DMS153 (cell line): ENCODE results near the gene BIK.

Experiments
- DNase-seq: peaks from one replicate; lab custom pipeline; 2025; lab: John Stamatoyannopoulos, UW

The BIK gene

GRCh38 chr22:43162412-43163150, 52.0 kb downstream of the BIK start:
- no peak for DNase-seq

- no peak for DNase-seq
Measured at GRCh38 chr22:43163241-43163795, 52.8 kb downstream of the BIK start.

DNA sequence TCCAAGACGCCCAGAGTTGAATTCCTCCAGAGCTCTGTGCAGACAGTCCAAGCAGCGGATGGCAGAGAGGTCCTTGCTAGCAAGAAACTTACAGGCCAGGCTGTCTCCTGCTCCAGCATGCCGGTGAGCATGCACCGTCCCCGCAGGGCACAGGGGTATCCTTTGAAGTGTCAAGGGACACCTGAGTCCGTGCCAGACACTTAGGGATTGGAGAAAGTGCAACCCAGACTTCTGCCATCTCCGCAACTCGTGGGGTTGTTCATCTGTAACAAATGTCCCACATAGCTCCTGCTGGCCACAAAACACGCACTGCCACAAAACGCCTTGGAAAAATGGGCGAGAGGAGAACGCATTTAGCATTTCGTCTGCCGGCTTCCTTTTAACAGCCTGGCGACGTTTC, 54.1 kb downstream of the BIK start:
- no peak for DNase-seq

DNA sequence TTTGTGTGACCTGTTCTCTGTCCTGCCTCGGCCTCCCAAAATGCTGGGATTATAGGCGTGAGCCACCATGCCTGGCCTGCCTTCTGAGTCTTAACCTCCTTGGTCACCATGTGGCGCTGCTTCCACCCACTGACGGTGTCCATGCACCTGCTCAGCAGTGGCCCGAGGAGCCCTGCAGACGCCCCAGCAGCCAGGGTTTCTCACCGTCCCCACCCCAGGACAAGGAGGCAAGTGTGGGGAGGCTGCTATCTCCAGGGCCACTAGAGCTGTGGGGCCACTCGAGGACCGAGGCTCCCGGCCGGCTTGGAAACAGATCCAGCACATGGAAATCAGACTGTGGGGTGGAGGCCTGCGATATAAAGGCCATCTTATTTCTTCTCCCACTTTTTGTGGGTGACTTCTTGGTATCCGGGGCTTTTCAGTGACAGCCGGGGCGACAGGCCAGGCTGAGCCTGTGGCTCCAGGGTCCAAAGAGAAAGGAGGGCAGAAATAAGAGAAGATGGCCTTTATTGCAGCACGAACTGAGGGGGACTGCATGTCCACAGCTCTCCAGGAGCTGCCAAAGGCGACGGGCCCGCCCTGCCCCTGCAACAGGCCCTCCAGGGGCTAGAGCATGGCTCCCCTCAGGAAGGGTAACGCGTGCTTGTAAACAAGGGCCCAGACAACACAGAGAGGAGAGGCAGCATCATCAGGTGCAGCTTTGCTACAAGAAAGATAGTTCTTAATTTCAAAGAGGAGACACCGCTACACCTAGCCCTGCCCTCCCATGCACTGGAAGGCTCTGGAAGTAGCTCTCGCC, 55.8 kb downstream of the BIK start:
- DNase-seq, result no peak

- DNase-seq, result no peak
Measured at GRCh38 chr22:43167001-43167589, 56.5 kb downstream of the BIK start.

- DNase-seq, result no peak
Measured at GRCh38 chr22:43168471-43169309, 58.1 kb downstream of the BIK start.

- DNase-seq, result no peak
Measured at GRCh38 chr22:43169310-43170130, 59.0 kb downstream of the BIK start.

- DNase-seq, result no peak
Measured at GRCh38 chr22:43170131-43170480, 59.6 kb downstream of the BIK start.

DNA sequence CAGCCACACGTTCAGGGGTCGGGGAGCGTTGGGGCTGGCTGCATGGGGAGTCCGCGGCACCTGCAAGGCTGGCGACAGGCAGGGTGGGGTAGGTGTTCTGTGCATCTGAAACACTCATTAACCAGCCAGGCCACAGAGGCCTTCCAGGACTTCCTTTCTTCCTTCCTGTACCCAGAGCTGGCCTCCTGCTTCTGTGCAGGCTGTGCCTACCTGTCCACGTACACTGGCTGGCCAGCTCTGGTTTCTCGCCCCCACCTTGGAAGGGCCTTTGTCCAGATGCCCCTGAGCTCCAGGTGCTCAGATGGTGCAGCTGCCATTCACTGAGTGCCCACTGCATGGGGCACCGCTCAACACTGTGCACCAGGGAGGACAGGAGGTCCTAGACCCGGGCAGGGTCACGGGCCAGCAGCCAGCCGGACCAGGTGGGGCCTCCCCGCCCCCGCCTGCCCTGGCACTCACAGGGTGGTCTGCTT, 60.5 kb downstream of the BIK start:
- DNase-seq, result no peak

DNA sequence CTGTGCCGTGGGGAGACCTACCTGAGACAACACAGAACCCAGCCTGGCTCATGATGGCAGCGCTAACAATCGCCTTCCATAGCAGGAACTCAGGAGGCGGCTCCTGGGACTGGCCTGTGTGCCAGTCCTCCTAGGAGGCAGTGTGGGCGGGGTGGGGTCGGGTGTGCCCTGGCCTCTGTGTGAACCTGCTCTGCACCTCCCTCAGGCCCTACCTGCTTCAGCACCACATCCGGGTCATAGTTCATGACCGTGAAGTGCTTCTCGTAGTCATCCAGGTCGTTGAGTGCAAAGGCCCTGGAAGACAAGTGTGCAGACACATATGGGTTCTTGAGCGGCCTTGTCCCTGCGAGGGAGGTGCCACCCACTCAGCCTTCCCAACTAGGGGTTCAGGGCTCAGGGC, 61.1 kb downstream of the BIK start:
- no peak for DNase-seq

DNA sequence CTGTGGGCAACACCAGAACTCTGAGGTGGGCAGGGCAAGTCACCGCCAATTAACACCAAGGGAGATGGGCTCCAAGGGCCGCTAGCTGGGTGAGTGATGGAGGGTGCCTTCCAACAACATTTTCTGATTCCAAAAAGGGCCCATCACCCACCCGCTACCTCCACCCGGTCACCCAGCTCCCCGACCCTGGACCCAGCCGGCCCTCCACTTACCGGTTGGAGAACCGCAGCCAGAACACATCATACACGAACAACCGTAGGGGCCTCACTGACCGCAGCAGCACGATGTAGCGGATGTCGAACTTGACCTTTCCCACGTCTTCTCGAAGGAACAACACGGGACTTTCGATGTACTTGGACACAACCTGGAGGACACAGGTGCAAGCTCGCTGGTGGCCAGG, 61.6 kb downstream of the BIK start:
- DNase-seq, result no peak

DNA sequence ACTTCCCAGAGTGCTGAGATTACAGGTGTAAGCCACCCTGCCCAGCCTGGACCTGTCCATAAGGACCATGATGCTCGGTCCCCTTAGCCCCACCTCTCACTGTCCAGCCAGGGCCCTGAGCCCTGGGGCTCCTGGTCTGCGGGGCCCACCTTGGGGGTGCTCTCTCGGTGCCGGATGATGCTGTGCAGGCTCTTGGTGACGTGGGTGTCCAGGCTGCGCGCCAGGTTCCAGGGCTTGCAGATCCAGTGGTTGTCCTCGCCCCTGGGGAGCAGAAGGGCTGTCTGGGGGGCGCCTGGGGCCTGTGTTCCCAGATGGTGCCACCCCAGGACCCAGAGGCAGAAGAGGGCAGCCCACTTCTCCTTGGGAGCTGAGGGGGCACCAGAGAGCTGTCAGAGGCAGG, 63.0 kb downstream of the BIK start:
- DNase-seq, result no peak

- DNase-seq, result no peak
Measured at GRCh38 chr22:43173976-43174720, 63.6 kb downstream of the BIK start.

- DNase-seq, result no peak
Measured at GRCh38 chr22:43174941-43175531, 64.5 kb downstream of the BIK start.

DNA sequence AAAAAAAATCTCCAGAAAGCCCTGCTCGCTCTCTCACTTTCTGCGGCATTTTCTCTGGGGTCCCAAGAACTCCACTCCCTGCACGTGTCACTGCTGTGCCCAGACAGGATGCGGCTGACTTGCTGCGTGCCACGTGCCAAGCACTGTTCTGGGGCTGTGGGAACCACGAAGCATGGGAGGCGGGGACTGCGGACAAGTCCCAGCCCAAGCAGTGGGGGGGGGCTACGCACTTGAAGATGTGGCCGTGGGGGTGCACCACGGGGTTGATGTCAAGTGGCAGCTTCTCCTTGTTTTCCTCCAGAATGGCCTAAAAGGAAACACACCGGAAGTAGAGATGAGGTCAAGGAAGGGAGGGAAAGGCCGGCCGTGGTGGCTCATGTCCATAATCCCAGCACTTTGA, 65.5 kb downstream of the BIK start:
- no peak for DNase-seq

DNA sequence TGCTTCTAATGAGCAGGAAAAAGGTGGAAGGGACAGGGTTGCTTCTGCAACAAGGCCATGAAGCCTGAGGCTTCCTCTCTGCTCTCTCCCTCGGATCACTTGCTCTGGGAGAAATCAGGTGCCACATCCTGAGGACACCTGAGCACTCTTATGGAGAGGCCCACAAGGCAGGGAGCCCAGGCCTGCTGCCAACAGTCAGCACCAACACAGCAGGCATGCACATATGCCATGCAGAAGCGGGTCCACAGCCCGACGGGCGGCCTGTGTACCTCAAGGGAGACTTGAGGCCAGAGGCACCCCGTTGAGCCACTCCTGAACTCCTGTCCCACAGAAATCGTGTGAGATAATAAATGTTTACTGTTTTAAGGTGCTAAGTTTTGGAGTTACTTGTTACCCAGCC, 66.9 kb downstream of the BIK start:
- DNase-seq, result no peak
